ENCODE measurements around the gene GFAP.

The GFAP gene

DNA sequence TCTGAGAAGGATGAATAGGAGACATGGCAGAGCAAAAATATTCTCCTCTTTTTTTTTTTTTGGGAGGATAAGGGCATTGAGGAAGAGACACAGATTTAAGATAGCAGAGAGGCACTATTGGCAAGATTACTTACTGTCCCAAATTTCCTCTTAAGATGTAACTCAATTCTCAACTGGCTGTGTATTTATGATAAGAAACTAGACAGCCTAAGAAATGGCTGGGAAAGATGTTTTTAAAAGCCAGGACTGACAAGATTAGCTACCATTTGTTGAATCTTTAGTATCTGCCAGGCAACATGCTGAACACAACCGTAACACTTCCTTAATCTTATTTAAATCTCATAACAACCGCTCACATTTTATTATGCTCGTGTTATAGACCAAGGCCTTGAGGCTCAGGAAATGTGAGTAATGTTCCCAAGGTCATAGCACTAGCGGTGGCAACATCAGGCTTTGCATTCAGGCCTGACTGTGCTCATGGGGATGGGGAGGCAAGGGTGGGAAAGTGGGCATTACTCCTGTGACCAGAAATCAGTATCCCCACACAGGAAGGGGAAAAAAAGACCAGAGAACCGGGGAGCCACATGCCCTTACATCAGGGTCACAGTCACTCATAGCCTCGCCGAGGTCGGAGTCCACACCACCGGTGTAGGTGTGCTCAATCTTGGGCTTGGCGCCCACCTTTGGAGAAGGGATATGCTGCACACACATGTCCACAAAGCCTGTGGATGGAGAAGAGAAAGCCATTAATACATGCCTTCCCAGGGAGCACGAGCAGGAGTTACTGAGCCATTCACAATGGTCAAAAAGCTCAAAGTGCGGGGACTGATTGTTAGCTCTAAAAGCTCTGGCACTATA, 52.0 kb downstream of the GFAP start:
- DNase-seq (ENCODE audit: low spot score) = no peak

DNA sequence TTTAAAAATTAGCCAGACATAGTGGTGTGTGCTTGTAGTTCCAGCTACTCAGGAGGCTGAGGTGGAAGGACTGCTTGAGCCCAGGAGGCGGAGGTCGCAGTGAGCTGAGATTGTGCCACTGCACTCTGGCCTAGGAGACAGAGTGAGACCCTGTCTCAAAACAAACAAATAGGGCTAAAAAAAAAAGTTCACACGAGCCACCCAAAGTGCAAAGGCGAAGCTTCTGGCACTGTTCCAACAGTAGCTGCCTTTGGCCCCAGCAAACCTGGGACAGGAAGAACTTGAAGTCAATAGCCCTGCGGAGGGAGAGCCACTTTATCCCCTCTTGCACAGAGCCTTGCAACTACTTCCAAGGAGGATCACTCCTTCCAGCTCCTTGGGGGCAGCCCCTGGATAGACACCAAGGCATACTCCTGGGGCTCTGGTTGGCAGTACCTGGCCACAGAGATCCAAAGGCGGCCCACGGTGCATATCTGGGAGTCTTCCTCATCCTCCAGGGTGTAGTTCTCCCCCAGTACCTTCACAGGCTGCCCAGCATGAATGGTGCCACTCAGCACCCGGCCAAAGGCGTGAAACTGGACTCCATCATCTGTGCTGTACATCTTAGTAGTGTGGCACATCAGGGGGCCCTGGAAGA, 52.9 kb downstream of the GFAP start:
- no peak for DNase-seq (ENCODE audit: low spot score)

- no peak for DNase-seq (ENCODE audit: low spot score)
These were observed 55.6 kb downstream of the GFAP start for GRCh38 chr17:44859701-44860100.

DNA sequence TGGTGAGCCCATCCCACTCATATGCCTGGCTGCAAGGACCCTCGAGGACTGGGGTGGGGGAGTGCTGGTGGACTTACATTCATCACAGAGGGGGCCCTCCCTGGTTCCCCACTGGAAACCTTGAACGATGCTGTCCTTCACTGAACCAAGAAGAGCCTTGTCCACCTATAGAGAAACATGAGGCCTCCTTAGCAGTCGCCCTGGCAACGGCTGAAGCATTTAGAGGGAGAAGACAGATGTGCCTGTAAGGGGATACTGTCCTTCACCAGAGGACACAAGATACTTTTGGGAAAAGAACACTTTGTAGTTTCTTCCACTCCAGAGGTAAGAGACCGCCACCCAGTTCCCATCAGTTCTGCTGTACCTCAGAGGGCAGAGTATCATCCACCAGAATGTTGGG, 61.1 kb downstream of the GFAP start:
- DNase-seq (ENCODE audit: low spot score) = no peak
